Liver (tissue), 3 donors: ENCODE results near the gene CSTPP1.

Experiments used
- GABPA ChIP-seq, 2 donors: IDR thresholded peaks in 1 of 2; conservative IDR thresholded peaks in 1 of 2; 2 replicates each; pipeline ENCODE4 v1.6.1; 2016; ENCODE audit warnings: antibody characterized with exemption in 2 of 2, mild to moderate bottlenecking in 1 of 2, moderate library complexity in 1 of 2
- HNF4G ChIP-seq: IDR thresholded peaks from 2 replicates; pipeline ENCODE4 v1.6.1; 2016; ENCODE audit warnings: antibody characterized with exemption
- JUND ChIP-seq, 2 donors: IDR thresholded peaks; 2 replicates each; pipeline ENCODE4 v1.6.1; 2016; ENCODE audit warnings: antibody characterized with exemption in 2 of 2
- RAD21 ChIP-seq, 2 donors: IDR thresholded peaks; 2 replicates each; pipeline ENCODE4 v1.6.1; 2016; ENCODE audit warnings: antibody characterized with exemption in 2 of 2, mild to moderate bottlenecking in 2 of 2
- TAF1 ChIP-seq: conservative IDR thresholded peaks from 2 replicates; pipeline ENCODE4 v1.6.1; 2016; ENCODE audit warnings: antibody characterized with exemption, mild to moderate bottlenecking
- YY1 ChIP-seq: IDR thresholded peaks from 2 replicates; pipeline ENCODE4 v1.6.1; 2016; ENCODE audit warnings: antibody characterized with exemption, mild to moderate bottlenecking
- TF ChIP-seq, protein P1 (sequence below): fragments of 150-350 bp; IDR thresholded peaks from 2 replicates; pipeline ENCODE4 v1.5.1; 2017; ENCODE audit warnings: improper control_type of control experiment, low read depth, low read length; ENCODE audit not compliant: missing input control
- TF ChIP-seq, protein P2 (sequence below): IDR thresholded peaks from 2 replicates; pipeline ENCODE4 v1.6.1; 2016; ENCODE audit warnings: antibody characterized with exemption
- TF ChIP-seq, protein P3 (sequence below): IDR thresholded peaks from 2 replicates; pipeline ENCODE4 v1.6.1; 2016; ENCODE audit warnings: antibody characterized with exemption
- TF ChIP-seq, protein P4 (sequence below): IDR thresholded peaks from 2 replicates; pipeline ENCODE4 v1.6.1; 2016; ENCODE audit warnings: antibody characterized with exemption, mild to moderate bottlenecking
- donor health status: healthy.
- donor health status: healthy.

DNA sequence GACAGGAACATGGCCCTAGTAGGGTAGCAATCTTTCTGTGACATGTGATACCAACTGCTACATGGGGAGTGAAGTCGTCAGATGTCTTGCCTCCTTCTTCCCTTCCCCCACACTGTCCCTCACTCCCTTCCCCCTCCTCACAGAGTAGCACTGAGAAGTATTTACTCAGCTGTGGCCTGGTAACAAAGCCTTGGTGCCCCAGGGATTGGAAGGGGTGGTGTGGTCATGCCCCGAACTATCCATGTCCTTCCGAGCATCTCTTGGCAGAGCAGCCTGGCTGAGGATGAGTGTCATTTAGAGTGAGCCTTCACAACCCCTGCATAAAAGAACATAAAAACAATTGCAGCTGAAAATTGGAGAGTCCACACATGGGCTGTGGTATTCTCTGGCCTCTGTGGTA is 194.0 kb downstream of the CSTPP1 start:
- TF ChIP-seq, protein P1, sequence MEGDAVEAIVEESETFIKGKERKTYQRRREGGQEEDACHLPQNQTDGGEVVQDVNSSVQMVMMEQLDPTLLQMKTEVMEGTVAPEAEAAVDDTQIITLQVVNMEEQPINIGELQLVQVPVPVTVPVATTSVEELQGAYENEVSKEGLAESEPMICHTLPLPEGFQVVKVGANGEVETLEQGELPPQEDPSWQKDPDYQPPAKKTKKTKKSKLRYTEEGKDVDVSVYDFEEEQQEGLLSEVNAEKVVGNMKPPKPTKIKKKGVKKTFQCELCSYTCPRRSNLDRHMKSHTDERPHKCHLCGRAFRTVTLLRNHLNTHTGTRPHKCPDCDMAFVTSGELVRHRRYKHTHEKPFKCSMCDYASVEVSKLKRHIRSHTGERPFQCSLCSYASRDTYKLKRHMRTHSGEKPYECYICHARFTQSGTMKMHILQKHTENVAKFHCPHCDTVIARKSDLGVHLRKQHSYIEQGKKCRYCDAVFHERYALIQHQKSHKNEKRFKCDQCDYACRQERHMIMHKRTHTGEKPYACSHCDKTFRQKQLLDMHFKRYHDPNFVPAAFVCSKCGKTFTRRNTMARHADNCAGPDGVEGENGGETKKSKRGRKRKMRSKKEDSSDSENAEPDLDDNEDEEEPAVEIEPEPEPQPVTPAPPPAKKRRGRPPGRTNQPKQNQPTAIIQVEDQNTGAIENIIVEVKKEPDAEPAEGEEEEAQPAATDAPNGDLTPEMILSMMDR, result no peak
- TF ChIP-seq, protein P2, sequence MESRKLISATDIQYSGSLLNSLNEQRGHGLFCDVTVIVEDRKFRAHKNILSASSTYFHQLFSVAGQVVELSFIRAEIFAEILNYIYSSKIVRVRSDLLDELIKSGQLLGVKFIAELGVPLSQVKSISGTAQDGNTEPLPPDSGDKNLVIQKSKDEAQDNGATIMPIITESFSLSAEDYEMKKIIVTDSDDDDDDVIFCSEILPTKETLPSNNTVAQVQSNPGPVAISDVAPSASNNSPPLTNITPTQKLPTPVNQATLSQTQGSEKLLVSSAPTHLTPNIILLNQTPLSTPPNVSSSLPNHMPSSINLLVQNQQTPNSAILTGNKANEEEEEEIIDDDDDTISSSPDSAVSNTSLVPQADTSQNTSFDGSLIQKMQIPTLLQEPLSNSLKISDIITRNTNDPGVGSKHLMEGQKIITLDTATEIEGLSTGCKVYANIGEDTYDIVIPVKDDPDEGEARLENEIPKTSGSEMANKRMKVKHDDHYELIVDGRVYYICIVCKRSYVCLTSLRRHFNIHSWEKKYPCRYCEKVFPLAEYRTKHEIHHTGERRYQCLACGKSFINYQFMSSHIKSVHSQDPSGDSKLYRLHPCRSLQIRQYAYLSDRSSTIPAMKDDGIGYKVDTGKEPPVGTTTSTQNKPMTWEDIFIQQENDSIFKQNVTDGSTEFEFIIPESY, result no peak
- TF ChIP-seq, protein P3, sequence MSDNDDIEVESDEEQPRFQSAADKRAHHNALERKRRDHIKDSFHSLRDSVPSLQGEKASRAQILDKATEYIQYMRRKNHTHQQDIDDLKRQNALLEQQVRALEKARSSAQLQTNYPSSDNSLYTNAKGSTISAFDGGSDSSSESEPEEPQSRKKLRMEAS, result no peak
- TF ChIP-seq GABPA (IDR thresholded peaks at IDR 0.05 in 1 of 2, conservative IDR thresholded peaks at IDR 0.05 in 1 of 2) (no peak), TAF1 (no peak), RAD21 (IDR thresholded peaks at IDR 0.05) (no peak), JUND (IDR thresholded peaks at IDR 0.05) (no peak), YY1 (no peak), HNF4G (no peak)
- TF ChIP-seq, protein P4, sequence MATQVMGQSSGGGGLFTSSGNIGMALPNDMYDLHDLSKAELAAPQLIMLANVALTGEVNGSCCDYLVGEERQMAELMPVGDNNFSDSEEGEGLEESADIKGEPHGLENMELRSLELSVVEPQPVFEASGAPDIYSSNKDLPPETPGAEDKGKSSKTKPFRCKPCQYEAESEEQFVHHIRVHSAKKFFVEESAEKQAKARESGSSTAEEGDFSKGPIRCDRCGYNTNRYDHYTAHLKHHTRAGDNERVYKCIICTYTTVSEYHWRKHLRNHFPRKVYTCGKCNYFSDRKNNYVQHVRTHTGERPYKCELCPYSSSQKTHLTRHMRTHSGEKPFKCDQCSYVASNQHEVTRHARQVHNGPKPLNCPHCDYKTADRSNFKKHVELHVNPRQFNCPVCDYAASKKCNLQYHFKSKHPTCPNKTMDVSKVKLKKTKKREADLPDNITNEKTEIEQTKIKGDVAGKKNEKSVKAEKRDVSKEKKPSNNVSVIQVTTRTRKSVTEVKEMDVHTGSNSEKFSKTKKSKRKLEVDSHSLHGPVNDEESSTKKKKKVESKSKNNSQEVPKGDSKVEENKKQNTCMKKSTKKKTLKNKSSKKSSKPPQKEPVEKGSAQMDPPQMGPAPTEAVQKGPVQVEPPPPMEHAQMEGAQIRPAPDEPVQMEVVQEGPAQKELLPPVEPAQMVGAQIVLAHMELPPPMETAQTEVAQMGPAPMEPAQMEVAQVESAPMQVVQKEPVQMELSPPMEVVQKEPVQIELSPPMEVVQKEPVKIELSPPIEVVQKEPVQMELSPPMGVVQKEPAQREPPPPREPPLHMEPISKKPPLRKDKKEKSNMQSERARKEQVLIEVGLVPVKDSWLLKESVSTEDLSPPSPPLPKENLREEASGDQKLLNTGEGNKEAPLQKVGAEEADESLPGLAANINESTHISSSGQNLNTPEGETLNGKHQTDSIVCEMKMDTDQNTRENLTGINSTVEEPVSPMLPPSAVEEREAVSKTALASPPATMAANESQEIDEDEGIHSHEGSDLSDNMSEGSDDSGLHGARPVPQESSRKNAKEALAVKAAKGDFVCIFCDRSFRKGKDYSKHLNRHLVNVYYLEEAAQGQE, result no peak
